Measurements from ENCODE around the gene MYORG.

DNA sequence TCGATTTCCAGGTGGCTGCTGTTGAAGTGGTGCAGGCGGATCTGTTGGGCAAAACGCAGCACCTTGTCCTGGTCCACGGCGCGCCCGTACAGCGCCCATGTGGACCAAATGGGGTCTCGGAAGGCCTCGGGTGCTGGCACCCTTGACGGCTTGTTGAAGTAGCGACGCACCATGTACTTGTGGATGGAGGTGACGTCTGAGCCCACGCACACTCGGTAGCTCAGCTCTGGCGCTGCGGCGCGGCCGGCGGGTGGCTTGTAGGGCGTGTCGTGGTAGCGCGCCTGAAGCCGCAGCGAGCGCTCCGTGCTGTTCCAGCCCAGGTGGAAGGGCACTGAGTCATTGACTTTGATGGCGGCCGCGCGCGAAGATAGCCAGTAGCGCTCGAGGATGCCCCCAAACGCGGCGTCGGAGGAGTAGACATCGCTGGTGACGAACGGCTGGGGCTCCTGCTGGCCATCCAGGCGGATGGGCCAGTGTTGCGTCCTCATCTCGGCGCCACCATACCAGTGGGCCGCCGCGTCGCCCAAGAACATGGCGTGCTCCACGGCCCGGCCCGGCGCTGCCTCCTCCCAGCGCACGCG lies 4.7 kb downstream of the MYORG start:
- no peak for TF ChIP-seq CTCF (IDR thresholded peaks at IDR 0.05; ENCODE audit: borderline replicate concordance, extremely low read depth, low read length, poor library complexity, severe bottlenecking)
- no peak for TF ChIP-seq EZH2 (IDR thresholded peaks at IDR 0.05; ENCODE audit: borderline replicate concordance, low read depth, low read length, severe bottlenecking)
